RPMI7951 (cell line): ENCODE data around the gene CASP10. TPM values are rescaled to one million over a fixed set of nuclear protein-coding genes. Genes with fewer than 3 reads are reported as not detected.
"Not testable (repeated sequence)": the region's sequence is repeated elsewhere in the genome, so short reads cannot be mapped to it uniquely, and the experiment has no call there.

Experiments
- DNase-seq: peaks from one replicate; pipeline ENCODE4 v3.0.0-alpha.2; 2012; ENCODE audit warnings: low read depth
- total RNA-seq: library from RNA; depleted of rRNA; stranded (reverse); fragments of >200 nt; shearing (Covaris generic); gene quantifications from 2 replicates; pipeline ENCODE4 v1.2.3, GENCODE V29; 2014

CASP10 gene
- total RNA-seq, 1 experiment from 2014 or later, result 7.4 TPM

DNA sequence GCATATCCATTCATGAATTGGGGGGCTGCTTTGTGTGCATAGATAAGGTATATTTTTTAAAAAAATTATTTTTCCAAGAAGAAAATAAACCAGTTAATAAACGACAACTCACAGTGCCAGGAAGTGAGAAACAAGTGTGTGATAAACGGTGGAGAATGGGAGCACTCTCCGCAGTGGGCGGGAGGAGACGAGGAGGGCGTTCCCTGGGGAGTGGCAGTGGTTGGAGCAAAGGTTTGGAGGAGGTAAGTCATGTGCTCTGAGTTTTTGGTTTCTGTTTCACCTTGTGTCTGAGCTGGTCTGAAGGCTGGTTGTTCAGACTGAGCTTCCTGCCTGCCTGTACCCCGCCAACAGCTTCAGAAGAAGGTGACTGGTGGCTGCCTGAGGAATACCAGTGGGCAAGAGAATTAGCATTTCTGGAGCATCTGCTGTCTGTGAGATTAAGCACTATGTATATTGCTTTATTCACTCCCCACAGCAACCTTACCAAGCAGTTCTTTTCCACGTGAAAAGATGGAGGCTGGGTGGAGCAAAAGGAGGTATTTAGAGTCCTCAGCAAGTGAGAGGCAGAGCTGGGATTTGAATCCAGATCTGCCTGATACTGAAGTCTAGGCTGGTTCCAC, 50.4 kb downstream of the CASP10 start:
- DNase-seq, result peak; percentile 92

DNA sequence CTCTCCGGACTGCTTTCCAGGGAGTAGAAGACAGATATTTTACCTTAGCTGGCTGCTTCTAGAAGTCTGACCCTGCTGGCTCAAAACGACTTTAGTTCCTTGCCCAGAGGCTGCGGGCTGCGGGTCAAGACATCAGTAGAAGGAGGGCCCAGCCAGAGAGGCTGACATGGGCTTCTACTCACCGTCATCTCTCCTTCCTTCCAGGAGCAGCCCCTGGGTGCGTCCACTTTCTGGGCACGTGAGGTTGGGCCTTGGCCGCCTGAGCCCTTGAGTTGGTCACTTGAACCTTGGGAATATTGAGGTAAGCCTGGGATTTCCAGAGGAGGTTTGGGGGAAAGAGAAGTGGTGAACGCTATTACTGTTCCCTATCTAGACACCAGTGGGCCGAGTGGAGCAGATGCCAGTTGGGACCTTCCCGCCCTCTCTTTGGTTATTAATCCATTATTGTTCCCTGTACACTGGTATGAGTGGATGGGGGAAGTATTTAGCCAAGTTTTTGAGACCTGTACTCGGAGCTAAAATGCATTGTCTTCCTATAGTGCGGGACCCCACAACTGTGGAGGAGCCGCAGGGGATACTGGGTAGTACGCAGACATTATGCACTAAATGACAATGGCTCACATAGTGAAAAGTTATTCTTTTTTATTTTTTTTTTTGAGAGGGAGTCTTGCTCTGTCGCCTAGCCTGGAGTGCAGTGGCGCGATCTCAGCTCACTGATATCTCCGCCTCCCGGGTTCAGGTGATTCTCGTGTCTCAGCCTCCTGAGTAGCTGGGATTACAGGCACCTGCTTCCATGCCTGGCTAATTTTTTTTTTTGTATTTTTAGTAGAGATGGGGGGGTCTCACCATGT, 51.1 kb downstream of the CASP10 start:
- DNase-seq, result no peak

DNA sequence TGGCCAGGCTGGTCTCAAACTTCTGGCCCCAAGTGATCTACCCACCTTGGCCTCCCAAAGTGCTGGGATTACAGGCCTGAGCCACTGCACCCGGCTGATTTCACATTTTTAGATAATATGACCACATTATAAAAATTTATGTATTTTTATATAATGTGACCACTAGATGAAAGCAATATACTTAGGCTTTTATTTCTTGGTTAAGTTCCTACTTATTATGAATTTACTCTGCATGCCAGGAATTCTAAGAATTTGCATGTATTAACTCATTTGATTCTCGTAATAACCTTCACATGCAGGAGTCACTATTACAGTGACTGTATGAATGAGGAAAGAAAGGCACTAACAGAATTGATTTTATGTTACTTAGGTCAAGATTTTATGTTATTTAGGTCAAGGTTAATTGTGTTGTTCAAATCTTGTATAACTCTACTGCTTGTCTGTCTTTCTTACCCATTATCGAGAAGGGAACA, 51.8 kb downstream of the CASP10 start:
- DNase-seq, result no peak

DNA sequence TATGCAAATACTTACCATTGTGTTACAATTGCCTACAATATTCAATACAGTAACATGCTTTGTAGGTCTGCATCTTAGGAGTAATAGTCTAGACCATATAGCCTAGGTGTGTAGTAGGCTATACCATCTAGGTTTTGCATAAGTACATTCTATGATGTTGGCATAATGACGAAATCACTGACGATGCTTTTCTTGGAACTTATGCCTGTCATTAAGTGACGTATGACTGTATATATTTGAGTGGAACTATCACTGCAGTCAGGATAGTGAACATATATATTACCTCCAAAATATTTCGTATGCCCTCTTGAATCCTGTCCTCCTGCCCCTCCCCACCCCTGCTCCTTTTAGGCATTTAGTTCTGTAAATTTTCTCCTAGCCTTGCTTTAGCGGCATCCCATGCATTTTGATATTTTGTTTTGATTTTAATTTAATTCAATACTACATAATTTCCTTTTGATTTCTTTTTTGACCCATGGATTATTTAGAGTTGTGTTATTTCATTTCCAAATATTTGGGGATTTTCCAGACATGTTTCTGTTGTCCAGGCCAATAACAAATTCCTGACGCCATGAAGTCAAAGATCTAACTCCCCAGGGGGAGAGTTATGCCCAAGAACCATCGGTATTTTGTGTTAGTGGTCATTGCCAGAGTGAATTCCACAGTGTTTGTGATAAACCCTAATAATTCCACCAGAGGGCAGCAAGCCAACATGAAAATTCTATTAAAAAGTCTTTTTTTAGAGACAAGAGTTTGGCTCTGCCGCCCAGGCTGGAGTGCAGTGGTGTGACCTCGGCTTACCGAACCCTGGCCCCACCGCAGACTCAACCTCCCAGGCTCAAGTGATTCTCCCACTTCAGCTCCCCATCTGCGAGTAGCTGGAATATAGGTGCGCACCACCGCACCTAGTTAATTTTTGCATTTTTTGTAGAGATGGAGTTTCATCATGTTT, 53.2 kb downstream of the CASP10 start:
- DNase-seq, result peak; percentile 81

DNA sequence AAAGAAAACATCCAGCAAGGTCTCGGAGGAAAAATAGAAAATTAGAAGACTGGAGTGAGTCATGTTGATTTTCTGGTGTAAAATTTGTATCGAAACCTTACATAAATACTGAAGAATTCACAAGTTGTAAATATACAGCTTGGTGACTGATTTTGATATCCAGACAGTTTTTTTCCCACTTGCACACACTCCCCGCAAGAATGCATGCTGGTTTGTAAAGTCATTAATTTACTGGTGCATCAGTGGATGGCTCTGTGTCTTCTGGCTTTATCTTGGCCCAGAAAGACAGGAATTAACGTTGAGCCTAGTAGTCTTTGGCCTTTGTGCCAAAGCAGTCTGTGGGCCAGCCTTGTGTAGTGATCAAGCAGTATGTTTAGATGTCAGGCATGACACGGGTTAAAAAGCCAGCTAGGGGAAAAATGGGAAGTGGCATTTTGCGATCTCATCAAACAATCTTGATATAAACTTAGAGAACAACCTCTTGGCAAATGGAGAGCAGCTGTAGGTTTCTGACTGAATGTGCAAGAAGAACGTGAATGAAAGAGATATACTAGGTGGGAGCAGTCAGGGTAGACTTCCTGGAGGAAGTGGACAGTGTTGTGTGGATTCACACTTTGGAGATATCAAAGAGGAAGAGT, 54.7 kb downstream of the CASP10 start:
- DNase-seq, result no peak

DNA sequence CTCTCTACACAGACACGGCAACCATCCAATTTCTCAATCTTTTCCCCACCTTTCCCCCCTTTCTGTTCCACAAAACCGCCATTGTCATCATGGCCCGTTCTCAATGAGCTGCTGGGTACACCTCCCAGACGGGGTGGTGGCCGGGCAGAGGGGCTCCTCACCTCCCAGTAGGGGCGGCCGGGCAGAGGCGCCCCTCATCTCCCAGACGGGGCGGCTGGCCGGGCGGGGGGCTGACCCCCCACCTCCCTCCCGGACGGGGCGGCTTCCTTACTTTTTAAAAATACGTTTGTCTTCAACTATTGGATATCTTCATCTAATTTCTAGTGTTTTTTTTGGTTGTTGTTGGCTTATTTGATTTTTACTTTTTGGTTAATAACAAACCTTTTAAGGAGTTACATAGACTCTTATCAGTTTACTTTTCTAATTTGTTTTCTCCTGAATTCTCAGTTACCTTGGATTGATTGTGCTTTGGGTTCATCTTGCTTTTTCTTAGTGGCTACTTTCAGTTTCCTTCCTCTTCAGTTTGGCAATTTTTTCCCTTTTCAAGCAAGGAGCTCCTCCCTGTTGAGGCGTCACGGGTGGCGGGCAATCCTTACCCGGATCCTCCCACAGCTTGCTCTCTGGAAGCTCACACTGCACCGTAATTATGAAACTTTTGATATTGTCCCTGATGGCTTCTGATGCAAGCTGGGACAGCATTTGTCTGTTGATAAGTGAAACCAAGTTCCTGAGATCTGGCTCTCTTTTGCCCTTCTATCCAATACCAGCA, 56.4 kb downstream of the CASP10 start:
- not testable (repeated sequence) for DNase-seq

DNA sequence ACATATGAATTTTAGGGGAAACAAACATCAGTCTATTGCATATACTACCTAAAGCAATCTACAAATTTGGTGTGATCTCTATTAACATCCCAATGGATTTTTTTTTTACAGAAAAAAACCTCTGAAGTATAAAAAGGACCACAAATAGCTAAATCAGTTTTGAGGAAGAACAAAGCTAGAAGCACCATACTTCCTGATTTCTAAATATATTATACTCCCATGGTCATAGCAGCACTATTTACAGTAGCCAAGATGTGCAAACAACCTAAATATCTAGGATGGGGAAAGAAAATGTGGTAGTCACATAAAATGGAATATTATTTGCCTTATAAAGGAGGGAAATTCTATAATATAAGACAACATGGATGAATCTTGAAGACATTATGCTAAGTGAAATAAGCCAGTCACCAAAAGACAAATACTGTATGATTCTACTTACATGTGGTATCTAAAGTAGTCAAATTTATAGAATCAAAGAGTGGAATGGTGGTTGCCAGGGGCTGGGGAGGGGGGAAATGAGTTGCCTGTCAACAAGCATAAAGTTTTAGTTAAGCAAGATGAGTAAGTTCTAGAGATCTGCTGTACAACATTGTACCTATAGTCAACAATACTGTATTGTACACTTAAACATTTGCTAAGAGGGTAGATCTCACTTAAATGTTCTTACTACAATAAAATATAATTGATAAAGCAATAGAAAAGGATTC, 59.8 kb downstream of the CASP10 start:
- no peak for DNase-seq

DNA sequence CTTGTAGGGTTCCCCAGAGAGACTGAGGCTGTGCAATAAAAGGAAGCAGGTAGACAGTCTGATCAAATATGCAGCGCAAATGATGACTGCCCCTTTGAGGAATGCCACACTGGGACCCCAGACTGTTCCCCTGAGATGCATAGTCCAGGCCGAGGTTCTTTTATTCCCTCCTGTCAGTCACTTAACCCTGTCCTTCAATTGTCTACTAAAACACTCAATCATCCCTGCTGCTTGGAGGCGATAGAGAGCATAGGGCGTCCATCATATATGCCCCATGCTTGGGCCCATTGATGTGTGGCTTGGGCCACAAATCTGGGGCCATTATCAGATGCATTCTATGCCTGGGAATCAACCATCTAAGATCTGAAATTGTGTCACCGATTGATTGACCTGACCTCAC, 61.9 kb downstream of the CASP10 start:
- no peak for DNase-seq

DNA sequence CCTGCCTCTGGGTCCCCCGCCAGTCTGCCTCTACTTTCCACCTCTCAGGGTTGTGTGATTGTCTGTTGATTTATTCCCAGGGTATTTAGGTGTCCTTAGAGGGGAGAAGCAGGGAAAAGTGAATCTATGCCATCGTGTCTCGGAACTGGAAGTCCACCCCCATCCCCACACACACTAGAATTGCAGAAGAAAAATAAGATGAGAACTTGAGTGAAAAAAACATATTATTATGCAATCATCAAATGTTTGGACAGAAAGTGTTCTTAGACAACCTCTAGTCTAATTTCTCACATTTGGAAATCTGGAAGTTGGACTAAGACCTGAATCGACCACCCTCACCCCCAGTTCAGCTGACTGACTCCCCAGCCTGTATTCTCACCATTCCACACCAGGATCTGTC, 63.3 kb downstream of the CASP10 start:
- DNase-seq, result no peak

DNA sequence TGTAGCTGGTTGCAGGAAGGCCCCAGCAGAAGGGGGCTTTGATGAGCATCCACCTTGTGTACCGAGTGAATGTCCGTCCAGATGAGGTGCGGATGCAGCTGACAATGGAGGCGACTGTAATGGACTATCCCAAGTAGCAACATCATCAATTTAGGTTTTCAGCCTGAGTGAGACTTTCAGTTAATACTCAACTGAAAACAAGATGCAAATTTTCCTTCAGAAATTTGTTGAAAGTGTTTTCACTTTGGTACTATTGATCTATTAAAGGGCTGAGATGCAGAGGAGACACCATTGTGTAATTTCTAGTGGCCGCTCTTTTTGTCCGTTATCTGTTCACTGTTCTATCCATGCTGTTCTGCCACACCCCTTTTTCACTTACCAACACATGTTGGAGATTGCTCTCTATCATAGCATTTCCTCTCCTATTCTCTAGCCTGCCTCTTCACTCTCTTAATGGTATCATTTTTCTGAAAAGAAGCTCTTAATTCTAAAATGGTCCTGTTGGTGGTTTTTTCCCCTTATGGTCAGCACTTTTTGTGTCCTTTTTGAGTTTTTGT, 65.4 kb downstream of the CASP10 start:
- no peak for DNase-seq

DNA sequence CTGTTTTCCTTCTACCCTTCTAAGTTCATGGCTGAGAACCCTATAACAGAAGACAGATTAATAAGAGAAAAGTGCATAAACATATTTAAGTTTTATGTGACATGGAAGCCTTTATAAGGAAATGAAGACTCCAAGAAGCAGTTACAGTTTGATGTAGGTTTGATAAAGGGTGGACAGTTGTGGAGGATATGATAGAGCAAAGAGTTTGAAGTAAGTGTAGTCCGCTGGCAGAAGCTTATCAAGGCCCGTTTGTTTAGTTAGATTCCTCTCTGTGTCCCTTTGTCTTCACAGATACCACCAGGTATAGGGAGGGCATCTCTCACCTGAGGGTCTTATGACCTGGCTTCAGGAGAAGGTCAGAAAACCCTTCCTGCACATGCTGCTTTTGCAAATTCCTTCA, 66.9 kb downstream of the CASP10 start:
- DNase-seq, result no peak

DNA sequence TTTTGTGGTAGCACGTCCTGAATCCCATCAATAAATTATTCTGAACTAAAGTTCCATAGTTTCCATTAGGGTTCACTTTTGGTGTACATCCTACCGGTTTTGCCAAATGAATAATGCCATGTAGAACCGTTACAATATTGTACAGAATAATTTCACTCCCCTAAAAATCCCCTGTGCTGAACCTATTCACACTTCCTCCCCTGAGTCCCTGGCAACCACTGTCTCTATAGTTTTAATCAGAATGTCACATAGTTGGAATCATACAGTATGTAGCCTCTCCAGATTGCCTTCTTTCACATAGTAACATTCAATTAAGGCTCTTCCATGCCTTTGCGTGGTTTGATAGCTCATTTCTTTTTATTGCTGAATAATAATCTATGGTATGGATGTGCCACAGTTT, 67.8 kb downstream of the CASP10 start:
- DNase-seq, result no peak

DNA sequence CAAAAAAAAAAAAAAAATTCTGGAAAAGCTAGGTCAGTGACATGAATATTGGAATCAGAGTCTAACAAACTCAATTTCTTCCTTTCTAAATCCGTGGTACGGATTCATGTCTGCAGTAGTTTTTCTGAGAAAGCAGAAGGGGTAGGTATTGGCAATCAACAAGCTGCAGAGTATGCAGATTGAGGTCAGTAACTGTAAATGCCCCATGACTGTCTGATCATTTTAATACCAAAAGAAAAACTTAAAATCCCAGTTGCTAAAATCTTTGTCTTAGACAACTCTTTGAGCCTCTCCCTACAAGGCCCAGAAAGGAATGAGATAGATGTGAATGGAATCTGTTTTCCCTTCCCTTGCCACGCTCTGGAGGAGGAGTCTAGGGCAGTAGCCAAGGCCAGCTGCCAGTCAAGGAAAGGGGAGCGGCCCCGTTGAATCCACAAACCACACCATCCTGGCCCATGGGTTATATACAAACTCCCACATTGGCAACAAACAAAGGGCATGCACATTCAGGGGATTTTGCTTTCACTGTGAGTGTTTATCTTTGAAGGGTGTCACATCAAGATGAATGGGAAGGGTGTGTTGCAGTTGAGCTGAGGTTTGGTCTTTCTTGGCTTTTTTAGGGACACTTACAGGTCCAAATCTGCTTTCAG, 71.3 kb downstream of the CASP10 start:
- DNase-seq, result peak; percentile 77

DNA sequence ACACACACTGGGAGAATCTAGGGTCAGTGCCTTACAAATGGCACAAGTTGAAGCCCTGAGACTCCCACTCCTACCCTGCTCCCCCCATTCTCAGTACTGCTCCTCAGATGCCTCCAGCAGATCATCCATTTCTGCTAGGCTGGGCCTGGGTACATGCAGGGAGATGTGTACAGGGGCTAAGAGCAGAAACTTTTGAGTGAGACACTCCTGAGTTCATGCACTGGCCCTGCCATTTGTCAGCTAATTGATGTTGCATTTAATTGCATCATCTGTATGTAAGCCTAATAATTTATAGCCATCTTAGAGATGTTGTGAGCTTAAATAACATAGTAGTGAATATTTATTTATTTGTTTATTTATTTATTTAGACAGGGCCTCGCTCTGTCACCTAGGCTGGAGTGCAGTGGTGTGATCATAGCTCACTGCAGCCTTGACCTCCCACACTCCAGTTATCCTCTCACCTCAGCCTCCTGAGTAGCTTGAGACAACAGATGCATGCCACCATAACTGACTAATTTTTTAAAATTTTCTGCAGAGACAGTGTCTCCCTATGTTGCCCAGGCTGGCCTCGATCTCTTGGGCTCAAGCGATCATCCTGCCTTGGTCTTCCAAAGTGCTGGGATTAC, 72.6 kb downstream of the CASP10 start:
- no peak for DNase-seq

DNA sequence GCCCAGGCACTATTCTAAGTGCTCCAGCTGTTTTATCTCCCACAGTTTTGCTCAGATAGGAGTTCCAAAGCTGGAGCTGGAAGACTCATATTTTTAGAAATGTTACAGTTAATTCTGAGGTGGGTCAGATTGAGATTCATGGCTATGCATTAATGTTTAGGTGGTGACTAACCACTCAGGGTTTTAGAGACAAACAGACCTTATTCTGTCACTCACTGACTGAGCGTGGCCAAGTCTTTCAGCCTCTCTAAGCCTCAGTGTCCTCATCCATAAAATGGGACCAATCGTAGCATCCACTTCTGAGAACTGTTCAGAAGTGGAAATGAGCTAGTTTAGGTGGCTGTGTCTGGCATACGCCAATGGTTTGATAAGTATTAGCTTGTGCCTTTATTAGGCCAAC, 73.1 kb downstream of the CASP10 start:
- no peak for DNase-seq

DNA sequence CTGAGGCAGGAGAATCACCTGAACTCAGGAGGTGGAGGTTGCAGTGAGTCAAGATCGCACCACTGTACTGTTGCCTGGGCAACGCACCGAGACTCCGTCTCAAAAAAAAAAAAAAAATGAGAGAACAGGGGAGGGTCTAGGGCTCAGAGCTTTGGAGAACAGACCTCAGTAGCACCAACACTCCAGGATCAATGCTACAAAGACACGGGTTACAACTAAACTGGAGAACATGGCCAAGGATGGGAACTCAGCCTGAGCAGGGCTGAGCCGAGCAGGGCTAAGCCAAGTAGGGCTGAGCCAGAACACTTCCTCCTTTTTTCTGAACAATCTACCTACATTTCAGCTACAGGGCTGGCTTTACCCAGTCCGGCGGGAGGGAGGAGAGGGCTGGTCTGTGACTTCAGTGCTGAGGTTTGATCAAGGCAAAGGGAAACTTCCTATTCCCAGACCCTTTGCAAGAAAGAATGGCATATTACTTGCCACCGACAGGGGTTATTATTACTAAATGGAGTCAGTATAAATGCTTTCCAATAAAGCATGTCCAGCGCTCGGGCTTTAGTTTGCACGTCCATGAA, 74.5 kb downstream of the CASP10 start:
- DNase-seq, result no peak

DNA sequence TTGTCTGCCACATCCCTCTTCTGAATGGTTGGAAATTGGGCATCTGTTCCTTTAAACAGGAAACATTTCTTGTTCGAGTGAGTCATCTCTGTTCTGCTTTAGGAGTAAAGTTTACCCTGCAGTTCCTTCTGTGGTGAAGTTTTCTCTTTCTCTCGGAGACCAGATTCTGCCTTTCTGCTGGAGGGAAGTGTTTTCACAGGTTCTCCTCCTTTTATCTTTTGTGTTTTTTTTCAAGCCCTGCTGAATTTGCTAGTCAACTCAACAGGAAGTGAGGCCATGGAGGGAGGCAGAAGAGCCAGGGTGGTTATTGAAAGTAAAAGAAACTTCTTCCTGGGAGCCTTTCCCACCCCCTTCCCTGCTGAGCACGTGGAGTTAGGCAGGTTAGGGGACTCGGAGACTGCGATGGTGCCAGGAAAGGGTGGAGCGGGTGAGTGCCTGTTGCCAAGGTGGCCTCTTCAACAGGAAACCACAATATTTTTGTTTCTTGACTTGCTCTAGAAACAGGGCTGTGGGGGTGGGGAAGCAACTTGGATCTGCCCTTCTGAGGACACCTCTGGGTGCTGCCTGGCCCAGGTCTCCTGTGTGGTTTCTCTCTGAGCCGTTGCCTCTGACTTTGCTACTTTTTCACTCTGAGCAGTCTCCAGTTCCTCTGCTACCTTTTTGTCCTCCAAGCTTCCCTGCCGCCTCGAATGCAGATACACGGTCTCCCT, 75.2 kb downstream of the CASP10 start:
- DNase-seq, result peak; percentile 86
